ENCODE results near the gene ARMH4. TPM values are rescaled to one million over a fixed set of nuclear protein-coding genes. Genes with fewer than 3 reads are reported as not detected.

ARMH4 gene
- polyA plus RNA-seq, 3 donors from 2014 or later = 1.8 TPM; not detected in 2

DNA sequence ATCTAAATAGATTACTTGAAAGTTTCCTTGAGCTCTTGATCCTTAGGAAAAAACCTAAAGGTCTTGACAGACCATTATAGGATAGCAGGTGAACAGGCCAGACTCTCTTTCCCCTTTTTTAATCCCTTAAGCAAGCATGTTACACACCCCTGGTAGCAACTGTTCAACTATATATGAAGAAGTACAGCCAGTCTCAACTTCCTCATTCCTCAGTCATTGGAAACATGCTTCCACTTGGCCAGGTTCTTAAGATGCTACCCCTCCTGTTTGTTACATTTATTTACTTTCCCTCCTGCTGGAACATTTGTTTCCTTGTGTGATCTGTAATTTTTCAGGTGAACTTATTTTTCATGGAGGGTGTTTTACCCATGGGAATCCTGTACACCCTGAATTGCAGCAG is 124.1 kb downstream of the ARMH4 start:
- H3K4me3 Mint-ChIP-seq = no peak overlapping the region

DNA sequence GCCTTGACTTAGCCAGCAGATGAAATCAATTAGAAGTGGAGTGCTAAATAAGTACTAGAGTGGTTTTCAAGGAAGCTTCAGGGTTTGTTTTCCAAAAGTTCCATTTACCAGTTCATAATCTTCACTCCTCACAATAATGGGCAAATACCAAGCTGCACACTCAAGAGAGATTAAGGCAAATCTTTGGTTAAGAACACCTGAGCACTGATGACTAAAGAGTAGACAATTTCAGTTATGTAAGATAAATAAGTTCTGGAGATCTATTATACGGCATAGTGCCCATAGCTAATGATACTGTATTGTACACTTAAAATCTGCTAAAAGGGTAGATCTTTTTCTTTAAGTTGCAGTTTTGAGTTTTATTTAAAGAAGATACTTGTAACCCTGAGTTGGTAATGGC is 125.0 kb downstream of the ARMH4 start:
- DNase-seq = no peak
- peaks cover 0 to 4% (median 0%) of the 10 kb centered on the region in 6 donors for H3K9me3 Mint-ChIP-seq
- H3K4me1 Mint-ChIP-seq = no peaks in the 10 kb centered on the region
- peaks cover 0 to 2% (median 0%) of the 10 kb centered on the region in 3 donors for H3K27me3 Mint-ChIP-seq (ENCODE audit: low read depth in 3 of 3)
- H3K4me3 Mint-ChIP-seq = no peak overlapping the region
- H3K27ac Mint-ChIP-seq = no peak overlapping the region
- H3K36me3 Mint-ChIP-seq = no peaks in the 10 kb centered on the region

More for the DNA sequence above, 124.1 kb downstream of the ARMH4 start:
- H3K4me1 Mint-ChIP-seq = no peaks in the 10 kb centered on the region
- no peak overlapping the region for H3K27ac Mint-ChIP-seq
- DNase-seq = no peak
- peaks cover 0 to 2% (median 0%) of the 10 kb centered on the region in 3 donors for H3K27me3 Mint-ChIP-seq (ENCODE audit: low read depth in 3 of 3)
- peaks cover 0 to 6% (median 0%) of the 10 kb centered on the region in 6 donors for H3K9me3 Mint-ChIP-seq
- H3K36me3 Mint-ChIP-seq = no peaks in the 10 kb centered on the region

DNA sequence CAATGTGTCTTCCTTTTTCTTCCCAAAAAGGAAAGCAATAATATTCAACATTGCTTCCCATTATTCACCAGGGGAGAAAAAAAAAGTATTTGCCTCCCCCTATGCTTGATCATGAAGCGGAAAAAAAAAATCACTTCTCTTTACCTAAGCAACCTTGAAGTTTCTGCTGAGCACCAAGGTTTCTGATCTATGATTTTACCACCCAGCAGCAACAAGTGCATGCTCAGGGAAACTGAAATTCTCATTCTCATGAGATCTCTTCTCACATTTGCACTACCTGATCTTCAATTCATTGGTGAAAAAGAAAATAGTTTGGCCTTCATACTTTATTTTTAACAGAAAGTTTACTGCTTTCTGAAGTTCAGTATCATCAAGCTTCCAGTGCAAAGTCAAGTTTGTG is 125.8 kb downstream of the ARMH4 start:
- peaks cover 0 to 2% (median 0%) of the 10 kb centered on the region in 3 donors for H3K27me3 Mint-ChIP-seq (ENCODE audit: low read depth in 3 of 3)
- H3K27ac Mint-ChIP-seq = no peak overlapping the region
- no peak overlapping the region for H3K4me3 Mint-ChIP-seq
- H3K36me3 Mint-ChIP-seq = no peaks in the 10 kb centered on the region
- DNase-seq = no peak
- no peaks in the 10 kb centered on the region for H3K4me1 Mint-ChIP-seq
- H3K9me3 Mint-ChIP-seq = peaks cover 0 to 1% (median 0%) of the 10 kb centered on the region in 6 donors

DNA sequence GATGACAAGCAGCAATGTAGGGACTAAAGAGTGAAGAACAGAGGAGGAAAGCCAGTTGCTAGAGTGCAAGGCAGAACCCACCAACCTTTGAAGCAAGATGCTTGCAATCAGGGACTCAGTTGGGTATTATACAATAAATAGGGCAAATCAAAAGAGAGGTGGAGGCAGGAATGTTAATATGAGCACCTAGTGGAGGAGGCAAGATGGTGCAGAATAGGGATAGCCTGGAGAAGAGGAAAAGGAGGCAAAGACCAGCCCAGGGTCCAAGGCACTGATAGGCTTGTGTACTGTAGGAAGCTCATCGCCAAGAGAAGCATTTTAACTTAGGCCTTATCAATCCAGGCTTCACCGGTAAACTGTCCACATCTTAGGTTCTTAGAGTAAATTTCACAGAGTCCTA is 137.2 kb downstream of the ARMH4 start:
- DNase-seq = no peak
- peaks cover 0 to 6% (median 0%) of the 10 kb centered on the region in 6 donors for H3K9me3 Mint-ChIP-seq
- H3K4me1 Mint-ChIP-seq = no peaks in the 10 kb centered on the region
- H3K27me3 Mint-ChIP-seq (ENCODE audit: low read depth in 3 of 3) = peaks cover 2 to 3% (median 3%) of the 10 kb centered on the region in 3 donors
- no peak overlapping the region for H3K4me3 Mint-ChIP-seq
- no peaks in the 10 kb centered on the region for H3K36me3 Mint-ChIP-seq
- H3K27ac Mint-ChIP-seq = no peak overlapping the region

DNA sequence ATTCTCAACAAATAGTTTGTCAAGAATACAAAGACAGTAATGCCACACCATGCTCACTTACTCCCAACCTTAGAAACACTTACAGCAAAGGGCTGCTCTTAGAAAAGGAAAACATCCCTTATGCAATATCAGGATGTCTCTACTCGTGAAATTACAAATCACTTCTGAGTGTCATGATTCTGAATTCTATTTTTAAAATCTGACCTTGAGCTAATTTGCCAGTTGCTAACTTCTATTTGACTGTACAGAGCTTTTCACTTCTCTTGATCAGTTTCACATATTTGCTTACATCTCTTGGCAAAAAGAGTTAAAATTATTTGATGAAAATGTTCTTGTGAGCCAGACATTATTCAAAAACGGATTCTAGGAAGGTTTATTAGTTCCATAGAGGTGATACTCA is 149.4 kb downstream of the ARMH4 start:
- Mint-ChIP-seq H3K36me3 (no peaks in the 10 kb centered on the region), H3K4me3 (no peak overlapping the region), H3K27ac (no peak overlapping the region), H3K9me3 (peaks cover 0 to 3% (median 0%) of the 10 kb centered on the region in 6 donors), H3K4me1 (no peaks in the 10 kb centered on the region), H3K27me3 (ENCODE audit: low read depth in 3 of 3) (no peaks in the 10 kb centered on the region)
- DNase-seq = no peak

DNA sequence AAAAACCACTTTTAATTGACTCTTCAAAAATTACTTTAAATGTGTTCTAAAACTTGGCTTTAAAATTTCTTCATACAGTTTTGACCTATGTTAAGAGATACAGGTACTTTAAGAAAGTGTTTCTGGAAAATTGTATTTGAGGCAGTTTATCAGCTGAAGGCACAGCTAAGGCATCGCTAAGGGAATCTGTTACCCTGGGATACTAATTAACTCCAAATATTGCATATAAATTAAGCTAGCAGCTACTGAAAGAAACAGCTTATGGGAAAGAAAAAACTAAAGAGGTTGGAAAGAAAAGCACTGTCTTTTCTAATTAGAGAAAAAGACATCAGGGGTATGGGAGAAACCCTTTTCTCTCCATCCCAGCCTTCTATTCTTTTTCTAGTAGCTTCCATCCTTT is 152.0 kb downstream of the ARMH4 start:
- Mint-ChIP-seq H3K27me3 (ENCODE audit: low read depth in 3 of 3) (peaks cover 0 to 2% (median 0%) of the 10 kb centered on the region in 3 donors), H3K9me3 (peaks cover 0 to 3% (median 0%) of the 10 kb centered on the region in 6 donors), H3K36me3 (no peaks in the 10 kb centered on the region)

DNA sequence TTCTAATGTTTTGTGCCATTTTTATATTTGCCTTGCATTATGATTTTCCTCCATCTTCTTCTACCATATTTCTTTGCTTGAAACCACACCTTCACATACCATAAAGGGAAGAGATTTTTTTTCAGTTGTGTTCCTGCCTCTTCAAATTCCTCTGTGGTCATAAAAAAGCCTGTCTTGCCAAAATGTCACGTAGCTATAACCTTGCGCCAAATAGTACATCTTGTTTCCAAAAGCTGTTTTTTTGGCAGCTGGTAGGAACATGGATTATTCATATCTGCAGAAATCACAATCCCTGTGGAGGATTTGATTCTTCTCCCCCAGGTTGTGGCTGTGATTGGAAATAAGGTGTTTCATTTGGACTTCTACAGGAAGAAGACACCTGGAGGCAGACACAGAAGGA is 152.5 kb downstream of the ARMH4 start:
- no peak overlapping the region for H3K4me3 Mint-ChIP-seq
- no peak overlapping the region for H3K27ac Mint-ChIP-seq
- peaks cover 0 to 3% (median 0%) of the 10 kb centered on the region in 6 donors for H3K9me3 Mint-ChIP-seq
- H3K4me1 Mint-ChIP-seq = no peaks in the 10 kb centered on the region
- peaks cover 0 to 2% (median 0%) of the 10 kb centered on the region in 3 donors for H3K27me3 Mint-ChIP-seq (ENCODE audit: low read depth in 3 of 3)
- no peaks in the 10 kb centered on the region for H3K36me3 Mint-ChIP-seq
- DNase-seq = no peak

More for the DNA sequence above, 152.0 kb downstream of the ARMH4 start:
- H3K27ac Mint-ChIP-seq = no peak overlapping the region
- no peaks in the 10 kb centered on the region for H3K4me1 Mint-ChIP-seq
- DNase-seq = no peak
- no peak overlapping the region for H3K4me3 Mint-ChIP-seq

DNA sequence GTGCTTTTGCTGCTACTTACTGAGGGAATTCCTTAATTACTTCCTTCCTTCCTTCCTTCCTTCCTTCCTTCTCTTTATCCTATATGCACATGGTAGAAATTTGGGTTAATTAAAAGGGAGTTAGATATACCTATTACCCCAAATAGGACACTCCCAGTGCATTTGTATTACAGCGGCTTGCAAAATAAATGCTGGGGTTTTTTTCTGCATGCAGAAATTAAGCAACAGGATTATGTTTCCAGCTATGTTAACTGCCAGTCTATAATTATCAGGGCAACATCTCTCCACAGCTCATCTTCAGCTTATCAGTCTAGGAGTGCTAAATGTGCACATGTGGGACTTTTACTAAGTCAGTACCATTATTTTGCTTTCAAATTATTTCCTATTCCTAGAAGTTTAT is 153.2 kb downstream of the ARMH4 start:
- Mint-ChIP-seq H3K27me3 (ENCODE audit: low read depth in 3 of 3) (peaks cover 0 to 2% (median 0%) of the 10 kb centered on the region in 3 donors), H3K36me3 (no peaks in the 10 kb centered on the region), H3K4me3 (no peak overlapping the region), H3K9me3 (peaks cover 0 to 3% (median 0%) of the 10 kb centered on the region in 6 donors), H3K4me1 (no peaks in the 10 kb centered on the region), H3K27ac (no peak overlapping the region)
- no peak for DNase-seq

DNA sequence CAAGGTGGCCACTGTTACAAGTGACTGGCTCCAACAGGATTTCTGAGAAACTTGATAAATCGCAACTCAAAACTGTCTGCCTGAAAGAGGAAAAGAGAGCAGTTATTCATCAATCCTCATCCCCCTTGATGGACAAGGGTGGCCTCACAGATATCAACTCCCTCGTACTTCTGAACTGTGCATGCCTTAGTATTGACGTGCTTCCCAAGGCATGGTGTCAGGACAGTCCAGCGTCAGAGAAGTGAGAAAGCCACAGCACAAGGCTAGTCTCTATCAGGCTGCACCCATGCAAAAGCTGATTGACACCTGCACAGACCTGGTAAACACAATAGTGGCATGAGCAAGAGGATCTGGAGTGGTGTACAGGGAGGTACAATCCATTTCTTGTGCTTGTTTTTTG is 160.7 kb downstream of the ARMH4 start:
- Mint-ChIP-seq H3K27me3 (ENCODE audit: low read depth in 3 of 3) (peaks cover 0 to 2% (median 2%) of the 10 kb centered on the region in 3 donors), H3K9me3 (peaks cover 0 to 2% (median 0%) of the 10 kb centered on the region in 6 donors), H3K36me3 (no peaks in the 10 kb centered on the region), H3K27ac (no peak overlapping the region), H3K4me1 (no peaks in the 10 kb centered on the region), H3K4me3 (no peak overlapping the region)
- no peak for DNase-seq

DNA sequence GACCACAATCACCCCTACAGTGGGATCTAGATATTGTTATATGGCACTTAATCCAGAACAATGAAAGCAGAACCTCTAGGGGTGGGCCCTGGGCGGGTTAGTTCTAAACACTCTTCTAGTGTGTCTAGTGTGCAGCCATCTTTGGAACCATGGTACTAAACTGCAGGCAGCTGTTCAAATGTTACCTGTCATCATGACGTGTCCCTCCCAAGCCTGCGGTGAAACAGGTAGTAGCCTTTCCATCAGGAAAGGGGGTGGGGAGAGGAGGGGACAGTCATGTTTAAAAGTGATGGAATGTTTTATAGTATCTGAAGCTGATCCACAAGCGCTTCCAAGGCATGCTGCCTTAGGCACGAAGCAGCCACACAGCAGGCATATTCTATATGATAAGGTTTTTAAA is 163.6 kb downstream of the ARMH4 start:
- Mint-ChIP-seq H3K36me3 (no peaks in the 10 kb centered on the region), H3K27ac (no peak overlapping the region), H3K4me3 (no peak overlapping the region), H3K9me3 (peaks cover 0 to 2% (median 0%) of the 10 kb centered on the region in 6 donors), H3K27me3 (ENCODE audit: low read depth in 3 of 3) (peaks cover 0 to 3% (median 0%) of the 10 kb centered on the region in 3 donors), H3K4me1 (no peaks in the 10 kb centered on the region)
- no peak for DNase-seq

DNA sequence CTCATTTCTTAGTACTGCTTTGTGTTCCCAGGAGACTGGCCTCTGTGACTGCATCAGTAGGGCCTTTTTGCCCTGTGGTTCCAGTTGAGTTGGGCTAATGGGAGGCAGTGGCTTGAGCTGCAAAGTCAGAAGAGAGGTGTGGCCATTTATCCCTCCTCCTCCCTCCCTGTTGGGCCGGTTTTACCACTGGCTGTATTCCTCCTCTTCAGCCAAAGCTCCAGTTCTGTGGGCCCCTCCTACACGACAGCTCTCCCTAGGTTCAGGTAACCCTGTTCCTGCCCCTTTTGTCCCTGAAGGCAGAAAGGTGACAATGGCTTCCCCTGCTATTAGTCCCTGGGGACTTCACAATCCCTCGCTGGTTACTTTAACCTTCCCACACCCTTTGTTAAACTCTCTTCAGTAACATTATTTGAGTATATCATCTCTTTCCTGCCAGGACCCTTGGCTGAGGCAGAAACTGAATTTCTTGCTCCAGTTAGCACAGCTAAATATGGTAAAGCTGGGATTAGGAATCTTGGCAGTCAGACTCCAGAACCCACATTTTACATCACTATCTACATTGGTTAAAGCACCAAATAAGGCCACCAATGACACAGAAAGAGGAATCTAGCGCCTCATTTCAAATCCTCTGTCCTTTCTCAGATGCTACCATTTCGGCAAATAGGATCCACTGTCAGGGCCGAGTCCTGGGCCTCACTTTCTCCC is 164.3 kb downstream of the ARMH4 start:
- H3K27me3 Mint-ChIP-seq (ENCODE audit: low read depth in 3 of 3) = peaks cover 0 to 3% (median 3%) of the 10 kb centered on the region in 3 donors
- no peak overlapping the region for H3K4me3 Mint-ChIP-seq
- DNase-seq = no peak

DNA sequence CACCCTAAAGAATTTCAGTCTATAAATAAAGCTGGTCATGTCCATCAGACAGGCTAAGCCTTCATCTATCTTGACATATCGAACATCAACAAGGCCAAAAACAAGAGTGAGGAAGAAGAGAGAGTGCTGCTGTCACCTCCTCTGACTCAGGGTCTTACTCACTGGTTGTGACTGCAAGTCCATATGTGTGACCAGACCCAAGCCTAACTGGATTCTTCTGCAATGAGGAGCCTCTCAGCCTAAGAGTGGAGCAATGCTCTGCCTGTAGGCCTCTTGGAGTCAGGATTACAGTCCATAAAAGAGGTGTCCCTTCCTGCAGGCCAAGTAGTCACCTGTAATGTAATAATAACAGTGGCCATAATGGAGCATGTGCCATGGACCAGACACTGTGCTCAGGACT is 165.0 kb downstream of the ARMH4 start:
- Mint-ChIP-seq H3K9me3 (peaks cover 0 to 2% (median 0%) of the 10 kb centered on the region in 6 donors), H3K4me3 (no peak overlapping the region), H3K4me1 (no peaks in the 10 kb centered on the region), H3K27ac (no peak overlapping the region), H3K36me3 (no peaks in the 10 kb centered on the region), H3K27me3 (ENCODE audit: low read depth in 3 of 3) (peaks cover 0 to 5% (median 3%) of the 10 kb centered on the region in 3 donors)
- DNase-seq = no peak

More for the DNA sequence above, 164.3 kb downstream of the ARMH4 start:
- no peak overlapping the region for H3K27ac Mint-ChIP-seq
- H3K4me1 Mint-ChIP-seq = no peaks in the 10 kb centered on the region
- no peaks in the 10 kb centered on the region for H3K36me3 Mint-ChIP-seq
- peaks cover 0 to 2% (median 0%) of the 10 kb centered on the region in 6 donors for H3K9me3 Mint-ChIP-seq

DNA sequence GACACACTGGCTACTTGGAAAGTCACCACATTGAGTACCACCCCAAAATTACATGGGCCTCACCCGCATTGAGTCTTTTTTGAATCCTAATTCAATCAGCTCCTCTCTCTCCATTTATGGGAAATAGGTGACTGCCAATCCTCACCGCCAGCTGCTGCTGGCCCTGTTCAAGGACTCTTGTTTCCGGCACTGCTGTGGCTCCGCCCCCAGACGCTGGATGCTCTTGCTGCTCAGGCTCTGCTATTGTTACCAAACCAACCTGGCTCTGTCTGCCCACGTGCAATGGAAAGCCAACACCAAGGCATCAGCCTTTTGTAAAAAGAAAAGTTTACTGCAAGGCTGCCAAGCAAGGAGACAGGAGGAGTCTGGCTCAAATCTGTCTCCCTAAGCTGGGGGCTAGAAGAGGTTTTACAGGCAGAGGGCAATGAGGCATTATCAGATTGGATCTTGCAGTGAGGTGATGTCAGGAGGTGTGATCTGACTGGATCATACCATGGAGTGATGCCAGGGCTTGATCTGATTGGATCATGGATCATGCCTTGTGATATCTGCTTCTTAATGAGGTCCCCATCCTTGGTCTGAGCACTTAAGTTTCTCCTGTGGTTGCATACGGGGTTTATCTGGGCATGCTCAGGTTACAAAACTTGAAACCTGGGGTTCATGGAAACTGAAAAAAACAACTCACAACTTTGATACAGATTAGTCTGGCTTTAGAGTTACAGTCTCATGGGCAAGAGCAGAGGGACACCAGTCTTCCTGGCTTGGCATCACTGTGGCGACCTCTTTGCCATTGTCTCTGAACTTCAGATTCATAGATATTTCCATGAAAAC is 169.0 kb downstream of the ARMH4 start:
- H3K4me1 Mint-ChIP-seq = no peaks in the 10 kb centered on the region
- H3K9me3 Mint-ChIP-seq = peaks cover 0 to 2% (median 0%) of the 10 kb centered on the region in 6 donors
- no peak overlapping the region for H3K4me3 Mint-ChIP-seq
- H3K36me3 Mint-ChIP-seq = no peaks in the 10 kb centered on the region
- H3K27ac Mint-ChIP-seq = no peak overlapping the region
- no peak for DNase-seq
- peaks cover 0 to 4% (median 3%) of the 10 kb centered on the region in 3 donors for H3K27me3 Mint-ChIP-seq (ENCODE audit: low read depth in 3 of 3)
